Activated CD8-positive, alpha-beta memory T cell treated with anti-CD3 and anti-CD28 coated beads, Interleukin-2, amount 50 U/mL, for 1 hour (primary cell): ENCODE results near the gene AQP5.

Experiments
- DNase-seq: peaks from one replicate; pipeline ENCODE4 v3.0.0-alpha.2; 2020; ENCODE audit errors: extremely low read depth

AQP5 gene

GRCh38 chr12:49950273-49951251, 11.1 kb upstream of the AQP5 start, which contains the start of gene AQP2:
TSS of gene AQP2 (plus strand) at chr12:49950737. CDS start at chr12:49950831, 94 bp downstream.
- no peak for DNase-seq

- DNase-seq = no peak
Measured at GRCh38 chr12:49951411-49952240, 10.0 kb upstream of the AQP5 start.

- no peak for DNase-seq
Measured at GRCh38 chr12:49952391-49953055, 9.1 kb upstream of the AQP5 start.

- no peak for DNase-seq
Measured at GRCh38 chr12:49953151-49953550, 8.5 kb upstream of the AQP5 start.

- no peak for DNase-seq
Measured at GRCh38 chr12:49953961-49954846, 7.5 kb upstream of the AQP5 start.

- DNase-seq = no peak
Measured at GRCh38 chr12:49954863-49955830, 6.5 kb upstream of the AQP5 start.

GRCh38 chr12:49955899-49956662, 5.6 kb upstream of the AQP5 start:
- no peak for DNase-seq

- DNase-seq = no peak
Measured at GRCh38 chr12:49956663-49957569, 4.8 kb upstream of the AQP5 start.

- DNase-seq = no peak
Measured at GRCh38 chr12:49957570-49957967, 4.1 kb upstream of the AQP5 start.

GRCh38 chr12:49959685-49960473, 1.8 kb upstream of the AQP5 start:
- DNase-seq = no peak

- no peak for DNase-seq
Measured at GRCh38 chr12:49960474-49961110, 1.1 kb upstream of the AQP5 start.

- no peak for DNase-seq
Measured at GRCh38 chr12:49961993-49962764, 507 bp downstream of the AQP5 start.

GRCh38 chr12:49962861-49963765, 1.4 kb downstream of the AQP5 start:
- DNase-seq = no peak

GRCh38 chr12:49963976-49964815, 2.5 kb downstream of the AQP5 start:
- no peak for DNase-seq
